Non-pigmented ciliary epithelial cell (primary cell): ENCODE measurements around the gene SKIDA1.

Experiments
- DNase-seq: peaks from one replicate; pipeline ENCODE4 v3.0.0-alpha.2; 2010; ENCODE audit warnings: low read depth

The SKIDA1 gene

GRCh38 chr10:21517134-21518031 lies 8.1 kb downstream of the SKIDA1 start:
- no peak for DNase-seq

DNA sequence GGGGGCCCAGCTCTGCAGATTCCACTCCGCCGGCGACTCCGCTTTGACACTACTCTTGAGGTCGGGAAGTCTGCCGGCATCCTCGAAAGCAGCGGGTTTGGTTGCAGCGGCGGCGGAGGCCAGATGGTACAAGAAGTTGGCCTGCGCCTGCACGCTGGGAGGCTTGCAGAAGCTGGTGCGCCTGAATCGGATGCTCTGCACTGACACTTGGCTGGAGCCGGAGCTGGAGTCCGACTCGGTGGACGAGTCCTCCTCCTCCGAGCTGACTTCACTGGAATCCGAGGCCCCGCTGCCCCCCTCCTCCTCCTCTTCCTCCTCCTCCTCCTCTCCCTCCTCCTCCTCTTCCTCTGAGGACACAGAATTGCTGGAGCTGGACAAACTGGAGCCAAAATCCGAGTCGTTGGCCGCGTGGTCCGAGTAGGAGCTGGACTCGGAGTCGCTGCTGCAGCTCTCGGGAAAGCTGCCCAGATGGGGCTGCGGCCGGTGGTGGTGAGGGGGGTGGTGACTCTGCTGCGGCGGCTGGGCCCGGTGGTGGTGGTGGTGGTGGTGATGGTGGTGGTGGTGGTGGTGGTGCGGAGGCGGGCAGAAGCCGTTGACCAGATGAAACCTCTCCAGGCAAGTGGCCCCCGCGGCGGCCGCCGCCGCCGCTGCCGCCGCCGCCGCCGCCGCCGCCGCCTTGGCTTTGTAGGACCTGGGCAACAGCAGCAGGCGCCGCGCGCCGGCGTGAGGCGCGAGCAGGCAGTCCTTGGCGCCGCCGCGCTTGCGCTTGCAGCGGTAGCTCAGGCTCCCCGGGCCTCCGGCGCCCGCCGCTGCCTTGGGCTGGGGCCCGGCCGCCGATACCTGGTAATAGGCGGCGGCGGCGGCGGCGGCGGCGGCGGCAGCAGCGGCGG lies 9.0 kb downstream of the SKIDA1 start:
- DNase-seq: no peak

- no peak for DNase-seq
Measured at GRCh38 chr10:21515361-21516241, 9.9 kb downstream of the SKIDA1 start.

GRCh38 chr10:21514818-21515351 lies 10.6 kb downstream of the SKIDA1 start:
- no peak for DNase-seq

- no peak for DNase-seq
Measured at GRCh38 chr10:21514129-21514817, 11.2 kb downstream of the SKIDA1 start.

DNA sequence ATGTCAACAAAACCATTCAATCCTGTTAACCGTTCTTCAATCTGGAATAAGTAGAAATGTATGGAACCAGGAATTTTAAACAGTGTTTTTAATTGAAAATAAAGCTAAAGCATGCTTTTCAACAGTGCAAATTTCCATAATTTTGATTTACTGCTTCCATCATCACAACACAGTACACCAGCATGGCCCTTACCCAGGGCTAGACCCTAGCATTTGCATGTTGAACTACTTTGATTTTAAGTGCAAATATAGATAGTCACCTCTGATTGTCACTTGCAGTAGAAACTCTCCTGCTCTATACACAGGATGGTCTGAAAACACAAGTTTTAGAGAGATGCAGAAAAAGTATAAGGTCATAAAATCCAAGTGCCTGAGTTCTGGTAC lies 12.1 kb downstream of the SKIDA1 start:
- DNase-seq: no peak

DNA sequence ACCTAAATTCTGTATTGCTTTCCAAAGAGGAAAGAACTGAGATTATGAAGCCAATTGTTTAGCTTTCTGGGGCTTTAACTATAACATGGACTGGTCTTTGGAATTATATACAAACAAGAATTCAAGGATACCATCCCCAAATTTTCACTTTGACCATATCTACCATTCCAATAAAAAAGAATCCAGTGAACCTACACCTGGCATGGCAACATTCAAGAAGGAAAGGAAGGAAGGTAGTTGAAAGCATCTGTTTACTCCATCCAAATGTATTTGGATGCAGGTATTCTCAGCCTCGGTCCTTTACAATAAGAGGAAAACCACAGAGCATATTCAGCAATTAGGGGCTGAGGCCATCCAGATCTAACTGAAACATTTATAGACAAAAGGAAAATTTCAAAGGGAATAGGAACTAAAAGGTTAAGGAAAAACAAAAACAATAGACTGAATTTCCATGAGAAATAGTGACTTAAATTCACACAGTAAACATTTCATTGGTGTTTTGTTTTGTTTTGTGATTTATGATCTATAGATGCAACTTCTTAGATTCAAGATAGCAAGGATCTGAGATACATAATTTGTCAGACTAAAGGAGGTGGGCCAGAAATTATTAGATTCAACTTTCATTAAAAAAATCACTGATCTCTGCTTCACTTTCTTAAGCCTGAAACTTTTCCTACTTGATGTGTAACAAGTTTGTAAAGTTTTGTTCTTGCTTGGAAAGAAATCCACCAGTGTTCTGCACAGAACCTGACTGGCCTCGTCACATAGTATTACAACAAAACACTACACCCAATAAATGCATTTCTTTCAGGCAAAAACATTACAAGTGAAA lies 12.7 kb downstream of the SKIDA1 start:
- no peak for DNase-seq

GRCh38 chr10:21511946-21512572 lies 13.4 kb downstream of the SKIDA1 start:
- DNase-seq: no peak

- no peak for DNase-seq
Measured at GRCh38 chr10:21511095-21511570, 14.3 kb downstream of the SKIDA1 start.

- DNase-seq: no peak
Measured at GRCh38 chr10:21510241-21511094, 15.0 kb downstream of the SKIDA1 start.

GRCh38 chr10:21509341-21510240 lies 15.9 kb downstream of the SKIDA1 start:
- no peak for DNase-seq

DNA sequence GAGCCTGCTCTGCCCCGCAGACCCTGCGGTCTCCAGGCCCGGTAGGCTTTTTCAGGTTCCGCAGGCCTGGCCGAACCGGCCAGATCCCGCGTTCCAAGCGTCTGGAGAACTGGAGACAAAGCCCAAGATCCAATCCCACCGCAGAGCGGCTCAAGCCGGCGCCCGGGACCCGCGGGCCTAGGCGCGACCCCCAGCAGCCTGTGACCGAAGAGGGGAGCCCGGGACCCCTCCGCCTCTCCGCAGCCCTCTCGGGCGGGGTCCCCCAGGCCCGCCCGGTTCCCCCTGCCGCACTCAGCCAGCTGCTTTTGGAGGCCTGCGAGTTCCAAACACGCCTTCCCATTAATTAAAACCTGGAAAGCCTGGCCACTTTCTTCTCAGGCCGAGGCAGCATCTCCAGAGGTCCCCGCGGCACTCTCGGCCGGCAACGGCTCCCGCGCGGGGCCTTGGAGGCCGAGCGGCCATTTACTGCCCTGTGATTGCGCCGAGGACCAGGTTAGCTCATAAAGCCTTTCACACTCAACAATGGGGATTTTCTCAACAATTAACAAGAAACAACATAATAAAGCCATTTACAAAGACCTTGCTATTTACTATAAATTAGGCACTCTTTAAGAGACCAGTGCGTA lies 16.7 kb downstream of the SKIDA1 start:
- DNase-seq: no peak

GRCh38 chr10:21507150-21507549 lies 18.3 kb downstream of the SKIDA1 start:
- DNase-seq: no peak

DNA sequence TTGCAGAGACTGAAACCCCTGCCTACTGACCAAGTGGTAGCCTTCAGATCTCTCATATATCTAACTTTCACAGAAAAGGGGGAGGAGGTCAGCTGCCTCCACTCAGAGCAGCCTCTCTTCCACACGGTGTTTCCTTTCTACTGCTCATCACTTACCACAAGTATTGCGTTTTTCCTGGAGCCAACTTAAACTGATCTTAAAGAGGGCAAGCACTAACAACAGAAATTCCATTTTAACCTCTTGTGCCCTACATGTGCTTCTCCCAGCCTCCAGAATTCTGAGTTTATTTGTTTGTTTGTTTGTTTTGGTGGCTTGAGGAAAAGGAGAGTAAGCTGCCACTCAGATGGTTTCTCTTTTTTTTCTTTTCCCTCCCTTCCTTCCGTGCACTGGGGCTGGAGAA lies 19.1 kb downstream of the SKIDA1 start:
- no peak for DNase-seq

- no peak for DNase-seq
Measured at GRCh38 chr10:21505711-21506278, 19.7 kb downstream of the SKIDA1 start.

DNA sequence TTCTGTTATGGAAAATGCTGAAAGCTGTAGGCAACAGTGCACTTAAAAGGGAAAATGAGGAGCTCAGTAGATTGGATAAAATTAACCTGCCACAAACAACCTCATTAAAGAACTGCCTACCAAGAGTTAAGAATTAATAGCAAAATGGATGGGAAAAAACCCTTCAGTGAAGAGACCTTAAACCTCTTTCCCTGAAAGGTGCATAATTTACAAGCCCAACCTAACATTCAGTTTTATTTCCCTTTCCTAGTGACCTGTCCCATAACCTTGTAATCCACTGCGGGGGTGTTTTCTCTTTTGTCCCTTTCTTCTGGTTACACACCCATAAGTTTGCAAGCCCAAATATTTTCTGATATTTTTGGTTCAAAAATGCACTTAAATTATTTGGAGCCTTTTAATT lies 21.9 kb downstream of the SKIDA1 start:
- DNase-seq: no peak

GRCh38 chr10:21502348-21502740 lies 23.1 kb downstream of the SKIDA1 start:
- no peak for DNase-seq
